ENCODE measurements around the gene CAPRIN1.

DNA sequence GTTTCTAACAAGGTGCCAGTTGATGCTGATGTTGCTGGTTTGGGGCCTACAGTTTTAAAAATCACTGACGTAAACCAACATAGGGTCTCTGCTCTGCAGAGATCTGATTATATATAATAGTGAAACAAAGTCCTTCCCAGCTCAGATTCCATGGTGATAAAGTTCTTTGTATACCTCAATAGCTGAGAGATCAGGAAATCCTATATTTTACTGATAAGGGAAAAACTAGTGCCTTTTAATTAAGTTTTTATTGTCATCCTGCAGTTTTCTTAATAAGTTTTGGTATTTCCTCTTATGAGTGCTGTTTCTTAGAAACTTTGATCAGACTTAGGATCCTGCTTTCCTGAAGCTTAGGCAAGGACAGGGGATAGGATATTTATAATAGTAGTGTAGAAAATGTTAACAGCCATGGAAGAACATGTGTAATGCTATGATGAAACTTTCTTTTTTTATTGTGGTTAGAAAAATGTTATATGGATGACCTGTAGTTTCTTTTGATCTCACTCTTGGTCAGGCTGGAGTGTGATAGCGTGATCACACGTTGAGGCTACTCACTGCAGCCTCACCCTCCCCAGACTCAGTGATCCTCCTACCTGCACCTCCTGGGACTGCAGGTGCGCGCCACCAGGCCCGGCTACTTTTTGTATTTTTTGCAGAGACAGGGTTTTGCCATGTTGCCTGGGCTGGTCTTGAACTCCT lies 14.1 kb downstream of the CAPRIN1 start:
- TF ChIP-seq POLR2AphosphoS5 (IDR thresholded peaks at IDR 0.05; ENCODE audit: low read depth, low read length) (no peak), SIN3A (IDR thresholded peaks at IDR 0.05; ENCODE audit: borderline replicate concordance, insufficient read depth, low read length) (no peak)

All from PFSK-1 (cell line).